PC-9 (cell line): ENCODE measurements around the gene CLIC1.

Experiments
- EZH2 ChIP-seq: fragments of 200-600 bp; sonication (generic); IDR thresholded peaks from 2 replicates; pipeline ENCODE4 v1.8.0; 2017; ENCODE audit warnings: antibody characterized with exemption, low read depth
- TF ChIP-seq, protein P1 (sequence below): fragments of 200-600 bp; sonication (generic); conservative IDR thresholded peaks from 2 replicates; pipeline ENCODE4 v1.6.1; 2017; ENCODE audit warnings: mixed run types, antibody characterized with exemption, mild to moderate bottlenecking, moderate library complexity

DNA sequence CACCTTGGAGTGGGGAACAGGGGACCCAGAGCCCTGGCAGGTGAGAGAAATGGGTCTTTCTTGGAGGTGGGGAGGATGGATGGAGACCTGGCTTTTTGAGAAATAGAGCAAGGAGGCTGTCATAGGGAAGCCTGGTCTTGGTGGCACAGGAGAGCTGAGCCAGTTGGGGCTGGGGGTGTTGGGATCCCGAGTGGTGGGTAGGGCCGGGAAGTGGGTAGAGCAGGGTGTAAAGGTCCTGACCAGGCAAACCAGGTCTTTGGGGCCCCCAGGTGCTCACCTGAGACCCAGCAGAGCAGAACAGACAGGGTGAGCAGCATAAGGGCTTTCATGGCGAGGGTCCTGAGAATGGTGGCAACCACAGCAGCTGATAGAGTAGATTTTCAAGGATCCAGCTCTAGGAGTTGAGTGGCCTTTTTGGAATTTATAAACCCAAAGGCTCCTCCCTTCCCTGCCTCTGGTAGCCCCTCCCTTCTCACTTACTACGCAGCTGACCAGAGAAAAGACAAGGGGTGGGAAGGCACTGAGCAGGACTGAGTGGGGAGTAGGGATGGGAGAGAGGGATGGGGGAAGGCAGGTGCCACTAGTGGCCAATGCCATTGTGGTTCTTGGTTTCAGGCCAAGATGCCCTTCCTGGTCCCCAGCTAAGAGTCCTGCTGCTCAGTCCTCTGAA, 14.8 kb downstream of the CLIC1 start, which contains the start of gene LY6G6C:
- TF ChIP-seq, protein P1, sequence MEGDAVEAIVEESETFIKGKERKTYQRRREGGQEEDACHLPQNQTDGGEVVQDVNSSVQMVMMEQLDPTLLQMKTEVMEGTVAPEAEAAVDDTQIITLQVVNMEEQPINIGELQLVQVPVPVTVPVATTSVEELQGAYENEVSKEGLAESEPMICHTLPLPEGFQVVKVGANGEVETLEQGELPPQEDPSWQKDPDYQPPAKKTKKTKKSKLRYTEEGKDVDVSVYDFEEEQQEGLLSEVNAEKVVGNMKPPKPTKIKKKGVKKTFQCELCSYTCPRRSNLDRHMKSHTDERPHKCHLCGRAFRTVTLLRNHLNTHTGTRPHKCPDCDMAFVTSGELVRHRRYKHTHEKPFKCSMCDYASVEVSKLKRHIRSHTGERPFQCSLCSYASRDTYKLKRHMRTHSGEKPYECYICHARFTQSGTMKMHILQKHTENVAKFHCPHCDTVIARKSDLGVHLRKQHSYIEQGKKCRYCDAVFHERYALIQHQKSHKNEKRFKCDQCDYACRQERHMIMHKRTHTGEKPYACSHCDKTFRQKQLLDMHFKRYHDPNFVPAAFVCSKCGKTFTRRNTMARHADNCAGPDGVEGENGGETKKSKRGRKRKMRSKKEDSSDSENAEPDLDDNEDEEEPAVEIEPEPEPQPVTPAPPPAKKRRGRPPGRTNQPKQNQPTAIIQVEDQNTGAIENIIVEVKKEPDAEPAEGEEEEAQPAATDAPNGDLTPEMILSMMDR = no peak
- TF ChIP-seq EZH2 = no peak
